ENCODE data around the gene TRIM25.
"Not testable (repeated sequence)": the region's sequence is repeated elsewhere in the genome, so short reads cannot be mapped to it uniquely, and the experiment has no call there.

The TRIM25 gene

DNA sequence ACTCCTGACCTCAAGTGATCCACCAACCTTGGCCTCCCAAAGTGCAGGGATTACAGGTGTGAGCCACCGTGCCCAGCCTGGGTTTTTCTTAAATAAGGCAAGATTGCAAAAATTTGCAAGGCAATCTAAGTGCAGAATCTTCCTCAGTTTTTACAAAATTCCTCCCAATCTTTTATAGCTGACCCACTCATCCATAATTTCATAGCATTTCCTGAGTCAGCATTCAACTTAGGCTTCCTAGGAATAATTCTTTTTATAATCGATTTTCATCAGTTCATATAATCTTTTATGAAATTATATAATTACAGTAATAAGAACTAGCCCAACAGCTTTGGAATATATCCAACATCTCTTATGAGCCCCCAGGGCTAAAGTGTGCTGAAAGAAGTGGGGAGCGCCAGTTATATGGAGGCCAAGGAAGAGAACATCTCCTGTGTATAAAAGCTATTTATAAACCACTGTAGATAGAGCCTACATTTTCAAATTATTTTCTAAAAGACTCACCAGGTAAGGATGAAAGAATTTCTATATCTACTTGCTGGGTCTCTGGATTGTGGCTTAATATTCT, 32.2 kb upstream of the TRIM25 start:
- Histone ChIP-seq H3K9me2 (replicated peaks; ENCODE audit: insufficient read depth, low read length) (no peaks in the 10 kb centered on the region), H4K20me1 (ENCODE audit: low read depth, low read length) (no peaks in the 10 kb centered on the region; the same call in 1 of the 2 replicates), H3F3A (ENCODE audit: insufficient read depth) (0 out of 2 replicates have a peak, but pooled peaks cover 5% of the 10 kb centered on the region), H3K9me3 (ENCODE audit: insufficient read depth, low read length) (no peaks in the 10 kb centered on the region), H3K4me3 (ENCODE audit: insufficient read depth, low read length, poor library complexity, severe bottlenecking) (no peak overlapping the region), H3K27me3 (ENCODE audit: low read length) (no peaks in the 10 kb centered on the region), H3K79me2 (ENCODE audit: insufficient read depth, low read length) (no peaks in the 10 kb centered on the region), H3K36me3 (ENCODE audit: low read length) (peaks cover 13% of the 10 kb centered on the region), H3K9ac (ENCODE audit: low read length) (no peak overlapping the region), H2AFZ (ENCODE audit: low read depth, low read length, severe bottlenecking) (no peak overlapping the region), H3K27ac (ENCODE audit: low read depth, low read length) (no peak overlapping the region), H3K4me2 (ENCODE audit: low read depth, low read length, poor library complexity, severe bottlenecking) (no peak overlapping the region)
- no peak for TF ChIP-seq EZH2phosphoT487 (conservative IDR thresholded peaks at IDR 0.05; ENCODE audit: low read length)
- TF ChIP-seq, protein P1, sequence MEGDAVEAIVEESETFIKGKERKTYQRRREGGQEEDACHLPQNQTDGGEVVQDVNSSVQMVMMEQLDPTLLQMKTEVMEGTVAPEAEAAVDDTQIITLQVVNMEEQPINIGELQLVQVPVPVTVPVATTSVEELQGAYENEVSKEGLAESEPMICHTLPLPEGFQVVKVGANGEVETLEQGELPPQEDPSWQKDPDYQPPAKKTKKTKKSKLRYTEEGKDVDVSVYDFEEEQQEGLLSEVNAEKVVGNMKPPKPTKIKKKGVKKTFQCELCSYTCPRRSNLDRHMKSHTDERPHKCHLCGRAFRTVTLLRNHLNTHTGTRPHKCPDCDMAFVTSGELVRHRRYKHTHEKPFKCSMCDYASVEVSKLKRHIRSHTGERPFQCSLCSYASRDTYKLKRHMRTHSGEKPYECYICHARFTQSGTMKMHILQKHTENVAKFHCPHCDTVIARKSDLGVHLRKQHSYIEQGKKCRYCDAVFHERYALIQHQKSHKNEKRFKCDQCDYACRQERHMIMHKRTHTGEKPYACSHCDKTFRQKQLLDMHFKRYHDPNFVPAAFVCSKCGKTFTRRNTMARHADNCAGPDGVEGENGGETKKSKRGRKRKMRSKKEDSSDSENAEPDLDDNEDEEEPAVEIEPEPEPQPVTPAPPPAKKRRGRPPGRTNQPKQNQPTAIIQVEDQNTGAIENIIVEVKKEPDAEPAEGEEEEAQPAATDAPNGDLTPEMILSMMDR (IDR thresholded peaks at IDR 0.05; ENCODE audit: insufficient read depth, low read length, poor library complexity, severe bottlenecking), result no peak

DNA sequence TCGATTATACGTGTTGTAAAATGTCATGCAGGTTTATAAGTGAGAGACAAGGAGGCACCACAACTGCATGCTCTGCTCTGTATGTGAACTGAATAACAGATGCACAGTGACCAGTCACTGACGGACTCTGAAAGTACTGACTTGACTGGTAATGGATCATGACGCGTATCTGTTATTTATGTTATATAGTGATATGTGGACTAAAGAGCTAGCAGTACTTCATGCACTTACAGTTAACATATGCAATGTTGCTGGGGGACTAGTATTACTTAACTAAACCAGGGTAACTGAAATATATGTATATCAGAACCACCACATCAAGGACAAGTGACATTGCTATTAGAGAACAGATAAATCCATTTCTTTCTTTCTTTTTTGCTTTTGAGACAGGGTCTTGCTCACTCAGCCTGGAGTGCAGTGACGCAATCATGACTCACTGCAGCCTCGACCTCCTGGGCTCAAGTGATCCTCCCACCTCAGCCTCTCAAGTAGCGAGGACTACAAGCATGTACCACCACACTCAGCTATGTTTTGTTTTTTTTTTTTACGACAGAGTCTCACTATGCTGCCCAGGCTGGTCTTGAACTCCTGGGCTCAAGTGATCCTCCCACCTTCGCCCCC, 29.8 kb upstream of the TRIM25 start:
- Histone ChIP-seq H3K36me3 (ENCODE audit: low read length) (peaks cover 7% of the 10 kb centered on the region; the same call in 1 of the 2 replicates), H3K4me3 (ENCODE audit: insufficient read depth, low read length, poor library complexity, severe bottlenecking) (no peak overlapping the region), H2AFZ (ENCODE audit: low read depth, low read length, severe bottlenecking) (no peak overlapping the region), H3K9me2 (replicated peaks; ENCODE audit: insufficient read depth, low read length) (no peaks in the 10 kb centered on the region), H3F3A (ENCODE audit: insufficient read depth) (0 out of 2 replicates have a peak, but pooled peaks cover 5% of the 10 kb centered on the region), H3K27ac (ENCODE audit: low read depth, low read length) (no peak overlapping the region), H3K4me2 (ENCODE audit: low read depth, low read length, poor library complexity, severe bottlenecking) (no peak overlapping the region), H3K9ac (ENCODE audit: low read length) (no peak overlapping the region), H3K27me3 (ENCODE audit: low read length) (no peaks in the 10 kb centered on the region), H3K9me3 (ENCODE audit: insufficient read depth, low read length) (no peaks in the 10 kb centered on the region), H3K79me2 (ENCODE audit: insufficient read depth, low read length) (no peaks in the 10 kb centered on the region), H4K20me1 (ENCODE audit: low read depth, low read length) (no peaks in the 10 kb centered on the region; the same call in 1 of the 2 replicates)
- no peak for TF ChIP-seq EZH2phosphoT487 (conservative IDR thresholded peaks at IDR 0.05; ENCODE audit: low read length)
- TF ChIP-seq, protein P1 (IDR thresholded peaks at IDR 0.05; ENCODE audit: insufficient read depth, low read length, poor library complexity, severe bottlenecking), result no peak

DNA sequence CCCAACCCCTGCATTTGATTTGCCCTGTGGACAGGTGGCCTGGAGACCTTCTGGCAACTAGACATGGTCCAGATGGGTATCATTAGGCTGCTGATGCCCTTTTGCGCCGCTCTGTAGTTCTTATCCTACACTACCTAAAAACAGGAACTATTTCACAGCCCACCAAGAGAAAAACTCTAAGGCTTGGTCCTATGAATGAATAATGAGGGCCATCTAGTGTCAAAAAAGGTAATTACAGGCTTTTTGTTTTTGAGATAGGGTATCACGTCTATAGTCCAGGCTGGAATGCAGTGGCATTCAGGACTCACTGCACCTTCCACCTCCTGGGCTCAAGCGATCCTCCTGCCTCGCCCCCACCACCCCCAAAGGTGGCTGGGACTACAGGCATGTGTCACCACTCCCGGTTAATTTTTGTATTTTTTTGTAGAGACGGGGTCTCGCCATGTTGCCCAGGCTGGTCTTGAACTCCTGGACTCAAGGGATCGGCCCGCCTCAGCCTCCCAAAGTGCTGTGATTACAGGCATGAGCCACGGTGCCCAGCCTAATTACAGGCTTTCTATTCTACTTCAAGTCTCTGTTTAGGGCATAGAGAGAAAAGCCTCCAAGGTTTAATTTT, 26.1 kb upstream of the TRIM25 start:
- no peak overlapping the region for H3K4me3 ChIP-seq (ENCODE audit: insufficient read depth, low read length, poor library complexity, severe bottlenecking)
- no peaks in the 10 kb centered on the region for H3K9me3 ChIP-seq (ENCODE audit: insufficient read depth, low read length)

DNA sequence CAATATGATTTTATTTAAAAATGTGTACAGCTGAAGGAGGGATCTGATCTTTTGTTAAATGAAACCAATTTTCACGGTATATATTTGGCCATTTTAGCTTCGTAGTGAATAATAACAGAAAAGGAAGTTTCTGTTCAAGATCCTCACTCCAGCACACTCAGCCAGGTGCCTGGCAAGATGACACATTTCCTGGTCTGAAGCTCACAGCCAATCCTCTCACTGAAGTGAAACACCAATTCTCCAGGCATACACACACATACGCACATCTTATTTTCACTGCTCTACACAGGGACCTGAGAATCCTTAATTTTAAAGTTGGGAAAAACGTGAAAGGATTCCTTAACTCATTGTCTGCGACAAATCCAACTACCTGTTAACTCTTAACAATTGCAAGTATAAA, 24.4 kb upstream of the TRIM25 start:
- not testable (repeated sequence) for H4K20me1 ChIP-seq (ENCODE audit: low read depth, low read length); H3K9ac ChIP-seq (ENCODE audit: low read length); H3K36me3 ChIP-seq (ENCODE audit: low read length); H2AFZ ChIP-seq (ENCODE audit: low read depth, low read length, severe bottlenecking); H3K9me3 ChIP-seq (ENCODE audit: insufficient read depth, low read length); H3K27me3 ChIP-seq (ENCODE audit: low read length); H3K9me2 ChIP-seq (replicated peaks; ENCODE audit: insufficient read depth, low read length); H3K27ac ChIP-seq (ENCODE audit: low read depth, low read length); H3F3A ChIP-seq (ENCODE audit: insufficient read depth); H3K4me2 ChIP-seq (ENCODE audit: low read depth, low read length, poor library complexity, severe bottlenecking); H3K4me3 ChIP-seq (ENCODE audit: insufficient read depth, low read length, poor library complexity, severe bottlenecking); H3K79me2 ChIP-seq (ENCODE audit: insufficient read depth, low read length)

More for the DNA sequence above, 26.1 kb upstream of the TRIM25 start:
- no peak overlapping the region for H3K4me2 ChIP-seq (ENCODE audit: low read depth, low read length, poor library complexity, severe bottlenecking)
- H3F3A ChIP-seq (ENCODE audit: insufficient read depth), result no peaks in the 10 kb centered on the region
- H3K9me2 ChIP-seq (replicated peaks; ENCODE audit: insufficient read depth, low read length), result no peaks in the 10 kb centered on the region
- no peak overlapping the region for H3K27ac ChIP-seq (ENCODE audit: low read depth, low read length)
- no peaks in the 10 kb centered on the region for H3K79me2 ChIP-seq (ENCODE audit: insufficient read depth, low read length)
- no peaks in the 10 kb centered on the region; the same call in 1 of the 2 replicates for H3K36me3 ChIP-seq (ENCODE audit: low read length)
- TF ChIP-seq EZH2phosphoT487 (conservative IDR thresholded peaks at IDR 0.05; ENCODE audit: low read length), result no peak
- TF ChIP-seq, protein P1 (IDR thresholded peaks at IDR 0.05; ENCODE audit: insufficient read depth, low read length, poor library complexity, severe bottlenecking), result peak; percentile 55
- H3K27me3 ChIP-seq (ENCODE audit: low read length), result no peaks in the 10 kb centered on the region
- no peaks in the 10 kb centered on the region for H4K20me1 ChIP-seq (ENCODE audit: low read depth, low read length)
- no peak overlapping the region for H2AFZ ChIP-seq (ENCODE audit: low read depth, low read length, severe bottlenecking)
- no peak overlapping the region for H3K9ac ChIP-seq (ENCODE audit: low read length)
